GM21737 (cell line): Measurements from ENCODE around the gene TSGA10IP.
A peak's percentile ranks its signal among the peaks of the same experiment; 100 is the strongest.

ENCODE experiments used
- ATAC-seq: cut with Tn5 transposase; IDR thresholded peaks from one replicate; pipeline ENCODE4 v1.9.1; 2021; ENCODE audit warnings: mild to moderate bottlenecking, moderate library complexity; ENCODE audit not compliant: unreplicated experiment

Gene TSGA10IP

GRCh38 chr11:65945430-65945911, at the start of gene TSGA10IP:
Gene TSGA10IP (plus strand): TSS chr11:65945480. CDS start chr11:65945676, 196 bp downstream.
- no peak for ATAC-seq

GRCh38 chr11:65895482-65895981, 49.7 kb upstream of the TSGA10IP start:
- ATAC-seq: no peak

- ATAC-seq: no peak
Observed at GRCh38 chr11:65896034-65896999, 49.0 kb upstream of the TSGA10IP start.

DNA sequence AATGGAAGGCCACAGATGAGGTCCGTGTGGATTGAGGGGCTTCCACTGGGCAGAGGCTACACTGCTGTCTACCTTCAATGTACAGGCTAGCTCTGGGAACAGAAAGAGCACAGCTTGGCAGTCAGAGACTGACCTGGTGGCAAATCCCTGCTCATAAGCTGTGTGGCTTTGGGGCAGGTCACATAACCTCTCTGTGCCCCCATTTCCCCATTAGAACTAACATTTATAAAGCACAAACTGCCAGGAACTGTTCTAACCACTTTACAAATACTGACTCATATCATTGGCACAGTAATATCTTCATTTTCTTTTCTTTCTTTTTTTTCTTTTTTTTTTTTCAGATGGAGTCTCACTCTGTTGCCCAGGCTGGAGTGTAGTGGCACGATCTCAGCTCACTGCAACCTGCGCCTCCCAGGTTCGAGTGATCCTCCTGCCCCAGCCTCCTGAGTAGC, 48.2 kb upstream of the TSGA10IP start:
- ATAC-seq: no peak

GRCh38 chr11:65898656-65899355, 46.5 kb upstream of the TSGA10IP start:
- ATAC-seq: no peak

GRCh38 chr11:65899356-65900124, 45.7 kb upstream of the TSGA10IP start:
- no peak for ATAC-seq

- ATAC-seq: peak; percentile 69
Observed at GRCh38 chr11:65900125-65900898, 45.0 kb upstream of the TSGA10IP start, which contains the start of gene FOSL1. Gene FOSL1 (minus strand): TSS chr11:65900388. CDS start chr11:65900339, 49 bp downstream.

DNA sequence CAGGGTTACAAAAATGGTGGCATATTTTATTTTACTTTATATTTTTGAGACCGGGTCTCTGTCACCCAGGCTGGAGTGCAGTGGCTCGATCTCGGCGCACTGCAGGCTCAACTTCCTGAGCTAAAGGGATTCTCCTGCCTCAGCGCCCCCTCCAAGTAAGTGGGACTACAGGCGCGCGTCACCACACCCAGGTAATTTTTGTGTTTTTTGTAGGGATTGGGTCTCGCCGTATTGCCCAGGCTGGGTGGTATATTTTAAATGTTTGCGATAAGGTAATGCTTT, 44.4 kb upstream of the TSGA10IP start:
- no peak for ATAC-seq

DNA sequence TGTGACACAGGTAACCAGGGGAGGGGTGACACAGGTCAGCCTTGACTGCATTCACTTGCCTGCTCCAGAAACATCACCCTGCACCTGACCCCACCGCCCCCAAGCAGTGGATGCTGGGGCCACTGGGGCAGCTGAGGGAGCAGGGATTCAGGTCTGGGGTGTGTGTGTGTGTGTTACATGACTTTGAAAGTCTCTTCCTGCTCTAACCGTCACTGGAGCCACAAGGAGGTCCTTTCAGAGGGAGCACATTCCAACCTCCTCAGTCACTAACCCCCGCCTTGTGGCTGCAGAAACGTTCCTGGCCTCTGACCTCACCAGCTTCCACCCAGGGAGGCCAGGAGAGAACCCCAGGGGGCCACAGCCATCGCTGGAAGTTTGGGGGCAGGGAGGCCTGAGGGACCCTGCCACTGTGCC, 42.2 kb upstream of the TSGA10IP start:
- no peak for ATAC-seq

GRCh38 chr11:65903715-65904114, 41.6 kb upstream of the TSGA10IP start:
- ATAC-seq: no peak

DNA sequence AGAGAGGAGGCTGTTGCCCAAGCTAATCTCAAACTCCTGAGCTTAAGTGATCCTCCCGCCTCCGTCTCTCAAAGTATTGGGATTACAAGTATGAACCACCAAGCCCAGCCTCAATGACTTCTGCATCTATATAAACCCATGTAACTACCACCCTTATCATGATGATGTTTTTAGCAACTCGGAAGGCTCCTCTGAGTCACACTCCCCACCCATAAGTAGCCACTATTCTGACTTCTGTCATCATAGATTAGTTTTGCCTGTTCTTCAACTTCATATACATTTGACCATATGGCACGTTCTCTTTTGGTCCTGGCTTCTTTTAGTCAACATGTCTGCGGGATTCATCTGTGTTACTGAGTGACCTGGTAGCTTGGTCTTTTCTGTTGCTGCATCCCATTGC, 38.7 kb upstream of the TSGA10IP start:
- ATAC-seq: no peak

DNA sequence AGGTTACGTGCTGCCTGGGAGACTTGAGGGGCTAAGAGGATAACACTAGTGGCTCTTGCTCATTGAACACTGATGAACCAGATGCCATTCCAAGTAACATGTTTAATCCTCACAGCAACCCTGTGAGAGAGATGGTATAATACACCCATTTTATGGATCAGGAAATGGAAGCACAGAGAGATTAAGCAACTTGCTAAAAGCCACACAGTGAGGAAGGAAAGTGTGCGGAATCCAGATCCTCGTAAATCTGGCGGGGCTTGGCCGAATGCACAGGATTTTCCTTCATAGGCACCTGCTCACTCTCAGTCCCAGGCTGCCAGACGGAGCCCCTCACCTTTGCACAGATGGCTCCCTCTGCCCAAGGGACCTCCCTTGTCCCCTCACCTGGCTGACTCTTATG, 37.4 kb upstream of the TSGA10IP start:
- ATAC-seq: no peak

DNA sequence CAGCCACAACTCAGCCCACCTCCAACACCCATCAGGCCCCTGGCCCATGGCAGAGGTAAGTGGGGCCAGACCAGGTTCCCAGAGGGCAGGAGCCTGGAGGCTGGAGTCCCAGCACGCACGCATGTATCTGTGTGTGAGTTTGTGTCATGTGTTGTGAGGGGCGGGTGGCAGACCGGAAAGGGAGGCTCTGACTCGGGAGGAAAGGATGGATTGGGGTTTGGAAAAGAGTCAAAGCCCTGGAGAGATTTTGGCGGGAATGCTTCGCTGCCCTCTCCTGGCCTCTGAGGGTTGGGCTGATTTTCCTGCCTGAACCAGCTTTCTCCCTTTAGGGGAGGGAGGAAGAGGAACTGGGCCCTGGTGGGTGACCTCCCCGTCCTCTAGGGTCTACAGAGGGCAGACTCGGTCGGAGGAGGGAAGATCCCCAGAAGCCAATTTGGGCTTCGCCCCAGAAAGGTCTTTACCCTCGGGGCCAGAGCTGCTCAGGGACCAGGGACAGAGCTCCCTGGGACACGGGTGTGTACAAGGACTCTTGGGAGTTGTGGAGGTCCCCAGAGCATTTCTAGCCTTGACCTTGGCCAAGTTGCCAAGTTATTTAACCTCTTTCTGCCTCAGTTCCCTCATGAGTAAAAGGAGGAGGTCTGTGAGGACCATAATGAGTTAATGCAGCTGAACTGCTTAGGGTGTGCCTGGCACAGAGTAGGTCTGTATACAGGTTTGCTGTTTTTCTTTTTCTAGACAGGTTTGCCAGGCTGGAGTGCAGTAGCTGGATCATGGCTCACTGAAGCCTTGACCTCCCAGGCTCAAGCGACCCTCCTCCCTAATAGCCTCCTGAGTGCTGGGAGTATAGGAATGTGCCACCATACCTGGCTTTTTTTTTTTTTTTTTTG, 33.4 kb upstream of the TSGA10IP start:
- no peak for ATAC-seq

GRCh38 chr11:65912845-65913244, 32.4 kb upstream of the TSGA10IP start:
- ATAC-seq: no peak

- no peak for ATAC-seq
Observed at GRCh38 chr11:65915101-65915820, 30.0 kb upstream of the TSGA10IP start.

GRCh38 chr11:65915821-65916251, 29.4 kb upstream of the TSGA10IP start:
- no peak for ATAC-seq

- no peak for ATAC-seq
Observed at GRCh38 chr11:65916391-65916790, 28.9 kb upstream of the TSGA10IP start.

GRCh38 chr11:65917077-65917433, 28.2 kb upstream of the TSGA10IP start:
- ATAC-seq: no peak
